OCI-LY3 (cell line): ENCODE measurements around the gene DQX1.

Experiments used
- H2AFZ ChIP-seq: fragments of 200-600, 300-600 bp; shearing (Covaris generic); 2 replicates; pipeline ENCODE4 v1.6.0; 2014; ENCODE audit warnings: antibody characterized with exemption, low read depth, low read length
- H3K27ac ChIP-seq: fragments of 200-600, 300-600 bp; sonication (generic); 2 replicates; pipeline ENCODE4 v1.5.1; 2014; ENCODE audit warnings: mild to moderate bottlenecking, low read length, moderate library complexity, mixed read lengths
- H3K27me3 ChIP-seq: fragments of 200-600, 300-600 bp; sonication (generic); 2 replicates; pipeline ENCODE4 v1.6.1; 2014; ENCODE audit warnings: low read depth, low read length, mixed read lengths
- H3K36me3 ChIP-seq: fragments of 200-600, 300-600 bp; sonication (generic); replicated peaks from 2 replicates; pipeline ENCODE3; 2014; ENCODE audit warnings: low read depth, low read length, mixed read lengths
- H3K4me1 ChIP-seq: fragments of 300-600, 200-600 bp; sonication (generic); 2 replicates; pipeline ENCODE4 v1.6.1; 2014; ENCODE audit warnings: low read length, mixed read lengths
- H3K4me2 ChIP-seq: fragments of 200-600, 300-600 bp; sonication (generic); 2 replicates; pipeline ENCODE4 v1.6.1; 2014; ENCODE audit warnings: low read length, mixed read lengths
- H3K4me3 ChIP-seq: fragments of 300-600, 200-600 bp; sonication (generic); 2 replicates; pipeline ENCODE4 v1.5.1; 2014; ENCODE audit warnings: antibody characterized with exemption, mild to moderate bottlenecking, low read length, moderate library complexity
- H3K79me2 ChIP-seq: fragments of 300-600, 200-600 bp; shearing (Covaris generic); 2 replicates; pipeline ENCODE4 v1.6.1; 2014; ENCODE audit warnings: mild to moderate bottlenecking, low read length, mixed read lengths
- H3K9ac ChIP-seq: fragments of 300-600, 200-600 bp; shearing (Covaris generic); 2 replicates; pipeline ENCODE4 v1.6.0; 2014; ENCODE audit warnings: mild to moderate bottlenecking, low read length, moderate library complexity
- H3K9me3 ChIP-seq: fragments of 200-600, 300-600 bp; shearing (Covaris generic); 2 replicates; pipeline ENCODE4 v1.6.1; 2014; ENCODE audit warnings: low read length, mixed read lengths; ENCODE audit not compliant: insufficient read depth
- H4K20me1 ChIP-seq: fragments of 200-600, 300-600 bp; sonication (generic); 2 replicates; pipeline ENCODE4 v1.6.1; 2016; ENCODE audit warnings: low read length, mixed read lengths; ENCODE audit not compliant: insufficient read depth
- EZH2phosphoT487 ChIP-seq: fragments of 200-600 bp; shearing (Covaris generic); IDR thresholded peaks from 2 replicates; pipeline ENCODE4 v1.6.1; 2018; ENCODE audit warnings: antibody characterized with exemption, mixed run types, low read depth
- TF ChIP-seq, protein P1 (sequence below): fragments of 200-600, 300-600 bp; sonication (generic); IDR thresholded peaks from 2 replicates; pipeline ENCODE4 v1.5.1; 2014; ENCODE audit warnings: antibody characterized with exemption, low read length, low read depth

The DQX1 gene

DNA sequence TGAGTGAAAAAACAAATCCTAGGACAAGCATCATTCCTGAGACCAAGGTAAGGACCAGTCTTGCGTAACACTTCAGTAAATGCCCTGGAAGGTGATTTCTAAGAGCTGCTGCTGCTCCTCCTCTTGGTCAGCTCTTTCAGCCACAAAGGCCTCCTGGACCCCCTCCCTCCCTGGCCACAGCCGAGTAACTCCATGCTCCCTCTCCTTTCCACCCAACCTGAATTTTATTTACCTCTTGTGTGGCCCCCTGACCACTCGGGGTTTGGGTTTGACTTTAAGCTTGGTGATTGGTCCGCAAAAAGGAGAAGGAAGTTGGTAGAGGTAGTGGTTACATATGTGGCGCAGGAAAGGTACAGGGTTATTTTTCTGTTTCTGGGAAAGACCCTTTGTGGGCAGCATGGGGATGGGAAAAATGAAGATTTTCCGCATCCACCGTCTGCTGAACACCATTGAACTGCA lies 12.9 kb upstream of the DQX1 start:
- Histone ChIP-seq H3K79me2 (no peaks in the 10 kb centered on the region), H3K4me3 (peak overlapping the region; percentile 46), H3K4me2 (peak overlapping the region; percentile 45), H3K27me3 (peaks cover 6% of the 10 kb centered on the region; the same call in 1 of the 2 replicates), H3K9ac (peak overlapping the region; percentile 9; the same call in 1 of the 2 replicates), H3K27ac (no peak overlapping the region), H4K20me1 (no peaks in the 10 kb centered on the region), H3K4me1 (peaks cover 14% of the 10 kb centered on the region), H2AFZ (peak overlapping the region; percentile 75; the same call in 1 of the 2 replicates), H3K9me3 (no peaks in the 10 kb centered on the region), H3K36me3 (no peaks in the 10 kb centered on the region)
- TF ChIP-seq, protein P1, sequence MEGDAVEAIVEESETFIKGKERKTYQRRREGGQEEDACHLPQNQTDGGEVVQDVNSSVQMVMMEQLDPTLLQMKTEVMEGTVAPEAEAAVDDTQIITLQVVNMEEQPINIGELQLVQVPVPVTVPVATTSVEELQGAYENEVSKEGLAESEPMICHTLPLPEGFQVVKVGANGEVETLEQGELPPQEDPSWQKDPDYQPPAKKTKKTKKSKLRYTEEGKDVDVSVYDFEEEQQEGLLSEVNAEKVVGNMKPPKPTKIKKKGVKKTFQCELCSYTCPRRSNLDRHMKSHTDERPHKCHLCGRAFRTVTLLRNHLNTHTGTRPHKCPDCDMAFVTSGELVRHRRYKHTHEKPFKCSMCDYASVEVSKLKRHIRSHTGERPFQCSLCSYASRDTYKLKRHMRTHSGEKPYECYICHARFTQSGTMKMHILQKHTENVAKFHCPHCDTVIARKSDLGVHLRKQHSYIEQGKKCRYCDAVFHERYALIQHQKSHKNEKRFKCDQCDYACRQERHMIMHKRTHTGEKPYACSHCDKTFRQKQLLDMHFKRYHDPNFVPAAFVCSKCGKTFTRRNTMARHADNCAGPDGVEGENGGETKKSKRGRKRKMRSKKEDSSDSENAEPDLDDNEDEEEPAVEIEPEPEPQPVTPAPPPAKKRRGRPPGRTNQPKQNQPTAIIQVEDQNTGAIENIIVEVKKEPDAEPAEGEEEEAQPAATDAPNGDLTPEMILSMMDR = no peak
- TF ChIP-seq EZH2phosphoT487 = no peak

DNA sequence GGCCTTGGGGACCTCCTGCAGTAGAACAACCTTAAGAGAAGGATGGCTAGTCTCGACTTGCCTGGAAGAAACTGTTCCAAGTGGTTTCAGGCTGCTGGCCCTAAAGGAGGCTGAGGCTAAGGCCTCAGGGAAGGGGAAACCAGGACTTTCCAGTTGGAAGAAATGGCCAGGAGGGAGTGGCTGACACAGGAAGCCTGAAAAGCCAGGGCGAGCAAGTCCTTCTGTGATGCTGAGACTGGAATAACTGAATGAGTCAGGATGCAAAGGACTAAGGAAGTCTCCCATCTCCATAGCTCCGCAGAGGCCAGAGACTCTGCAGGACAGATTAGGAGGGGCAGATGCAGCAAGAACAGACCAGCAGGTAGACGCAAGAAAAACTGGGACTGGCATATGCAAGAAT lies 11.1 kb upstream of the DQX1 start:
- Histone ChIP-seq H3K4me2 (no peak overlapping the region), H3K9me3 (no peaks in the 10 kb centered on the region), H3K36me3 (peaks cover 6% of the 10 kb centered on the region), H3K79me2 (no peaks in the 10 kb centered on the region), H2AFZ (no peak overlapping the region), H4K20me1 (no peaks in the 10 kb centered on the region), H3K4me3 (no peak overlapping the region), H3K9ac (no peak overlapping the region), H3K27me3 (peaks cover 6% of the 10 kb centered on the region; the same call in 1 of the 2 replicates), H3K4me1 (peaks cover 14% of the 10 kb centered on the region), H3K27ac (no peak overlapping the region)
- no peak for TF ChIP-seq EZH2phosphoT487

DNA sequence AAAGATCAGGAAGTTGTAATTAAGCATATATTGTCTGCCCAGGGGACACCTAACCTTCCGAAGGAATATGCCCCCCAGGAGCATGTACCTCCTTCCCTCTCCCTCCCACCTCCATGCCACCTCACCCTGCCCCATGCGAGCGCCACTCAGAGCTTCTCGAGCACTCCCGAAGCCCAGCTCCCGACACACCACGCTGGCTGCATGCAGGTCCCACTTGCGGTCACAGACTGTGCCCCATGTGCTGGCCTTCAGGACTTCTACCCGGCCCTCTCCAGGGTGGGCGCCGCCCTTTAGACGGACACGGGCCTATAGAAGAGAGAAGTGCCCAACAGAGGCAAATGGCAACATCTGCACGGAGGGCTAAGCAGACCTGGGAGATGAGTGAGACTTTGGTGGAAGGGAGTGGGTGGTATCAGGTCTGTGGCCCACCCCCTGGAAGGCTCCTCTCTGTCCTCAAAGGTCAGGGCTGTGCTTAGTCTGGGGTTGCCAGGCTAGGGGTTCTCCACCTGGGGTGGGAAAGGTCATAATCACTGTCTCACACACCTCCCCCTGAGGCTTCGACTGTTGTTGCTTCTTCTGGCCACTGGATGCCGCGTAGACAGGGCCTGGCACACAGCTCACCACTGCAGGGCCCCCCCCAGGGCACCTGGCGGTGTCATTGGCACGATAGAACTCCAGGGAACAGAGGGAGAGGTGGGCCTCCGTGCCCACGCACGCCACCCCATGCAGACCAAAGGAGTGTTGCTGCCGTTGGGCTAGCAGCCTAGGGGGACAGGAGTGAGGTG lies 10.3 kb upstream of the DQX1 start:
- Histone ChIP-seq H3K36me3 (peaks cover 14% of the 10 kb centered on the region), H3K4me1 (peaks cover 20% of the 10 kb centered on the region), H2AFZ (no peak overlapping the region), H3K4me3 (no peak overlapping the region), H3K79me2 (peaks cover 4% of the 10 kb centered on the region), H3K9ac (no peak overlapping the region), H4K20me1 (no peaks in the 10 kb centered on the region), H3K4me2 (no peak overlapping the region), H3K27me3 (peaks cover 6% of the 10 kb centered on the region; the same call in 1 of the 2 replicates), H3K9me3 (no peaks in the 10 kb centered on the region), H3K27ac (no peak overlapping the region)
- TF ChIP-seq, protein P1 = no peak
- TF ChIP-seq EZH2phosphoT487 = no peak

DNA sequence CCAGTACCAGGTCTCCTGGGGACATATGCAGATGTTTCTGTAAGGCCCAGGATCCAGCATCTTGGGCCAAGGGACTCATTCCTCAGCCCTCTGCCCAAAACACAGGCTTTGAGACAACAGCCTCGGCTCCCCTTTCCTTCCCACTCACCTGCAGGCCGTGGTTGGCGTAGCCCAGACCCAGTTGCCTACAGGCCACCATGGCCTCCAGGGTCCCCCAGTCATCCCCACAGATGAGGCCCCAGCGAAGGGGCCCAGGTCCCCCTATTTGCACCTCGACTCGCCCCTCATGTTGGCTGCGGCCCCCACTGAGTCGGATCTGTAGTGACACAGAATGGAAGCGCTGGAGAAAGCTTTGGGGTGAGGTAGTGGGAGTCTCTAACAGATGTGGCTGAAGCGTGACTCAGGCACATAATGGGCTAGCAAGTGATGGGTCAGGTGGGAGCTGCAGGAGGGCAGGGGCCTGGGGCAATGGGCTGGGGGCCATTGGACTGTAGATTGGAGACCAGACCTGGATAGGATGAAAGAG lies 9.5 kb upstream of the DQX1 start:
- no peak for TF ChIP-seq EZH2phosphoT487
- TF ChIP-seq, protein P1 = no peak
- Histone ChIP-seq H3K36me3 (peaks cover 16% of the 10 kb centered on the region), H3K79me2 (peaks cover 13% of the 10 kb centered on the region), H4K20me1 (no peaks in the 10 kb centered on the region), H3K4me3 (no peak overlapping the region), H2AFZ (no peak overlapping the region), H3K4me1 (peaks cover 28% of the 10 kb centered on the region), H3K4me2 (no peak overlapping the region), H3K27ac (no peak overlapping the region), H3K9me3 (no peaks in the 10 kb centered on the region), H3K9ac (no peak overlapping the region), H3K27me3 (peaks cover 6% of the 10 kb centered on the region; the same call in 1 of the 2 replicates)
